NCI-H460 (cell line): Measurements from ENCODE around the gene LRRC37A3. TPM values are rescaled to one million over a fixed set of nuclear protein-coding genes. Genes with fewer than 3 reads are reported as not detected.
"Not testable (repeated sequence)": the region's sequence is repeated elsewhere in the genome, so short reads cannot be mapped to it uniquely, and the experiment has no call there.

ENCODE experiments used
- DNase-seq: peaks from one replicate; pipeline ENCODE4 v3.0.0-alpha.2; 2016; ENCODE audit warnings: low read depth; ENCODE audit errors: extremely low read depth
- polyA plus RNA-seq: library from polyadenylated mRNA; depleted of rRNA; stranded (reverse); fragments of >200 nt; gene quantifications from 2 replicates; pipeline ENCODE4 v1.2.3, GENCODE V29; 2014; cell fraction: nucleus; rRNA removed
- total RNA-seq: library from RNA; depleted of rRNA; stranded (reverse); fragments of >200 nt; shearing (Covaris generic); gene quantifications from 2 replicates; pipeline ENCODE4 v1.2.3, GENCODE V29; 2014; rRNA removed

LRRC37A3 gene
- 4.1 and 5.3 TPM in 2 replicates for total RNA-seq
- polyA plus RNA-seq, result 0.31 and 2.0 TPM in 2 replicates

DNA sequence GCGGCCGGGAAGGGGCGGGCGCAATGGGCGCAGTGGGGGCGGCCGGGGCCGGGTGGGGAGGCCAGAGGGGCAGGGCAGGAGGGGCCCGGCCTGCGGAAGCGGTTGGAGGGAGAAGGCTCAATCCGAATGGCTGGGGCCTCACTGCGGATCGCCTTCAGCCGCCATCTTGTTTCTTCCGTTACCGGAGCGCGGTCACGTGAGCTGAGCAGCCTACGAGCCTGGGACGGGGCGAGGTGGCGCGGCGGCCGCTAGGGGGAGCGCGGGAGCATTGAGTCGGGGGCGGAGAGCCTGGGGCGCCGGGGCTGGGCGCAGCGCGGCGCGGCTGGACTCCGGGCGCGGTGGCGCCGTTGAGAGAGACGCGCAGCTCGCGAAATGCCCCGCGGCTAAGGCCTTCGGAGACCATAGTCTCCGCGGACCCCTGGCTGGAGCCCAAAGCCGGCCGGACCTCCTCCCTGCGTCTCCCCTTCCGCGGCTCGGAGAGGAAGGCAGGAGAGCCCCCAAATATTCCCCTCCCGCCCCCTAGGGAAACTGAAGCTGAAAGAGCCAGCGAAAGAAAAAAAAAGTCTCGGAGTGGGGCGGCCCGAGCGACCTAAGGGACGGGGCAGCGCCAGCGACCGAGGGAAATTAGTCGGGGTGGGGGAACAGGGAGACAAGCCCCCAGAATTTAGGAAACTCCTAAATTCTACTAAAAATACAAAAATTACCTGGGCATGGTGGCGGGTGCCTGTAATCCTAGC is at the start of gene LRRC37A3:
LRRC37A3 (minus strand) TSS at position 190 of the 737 bp plus-strand sequence. CDS start 22,221 bp downstream, outside the sequence.
- DNase-seq, result peak; percentile 91

DNA sequence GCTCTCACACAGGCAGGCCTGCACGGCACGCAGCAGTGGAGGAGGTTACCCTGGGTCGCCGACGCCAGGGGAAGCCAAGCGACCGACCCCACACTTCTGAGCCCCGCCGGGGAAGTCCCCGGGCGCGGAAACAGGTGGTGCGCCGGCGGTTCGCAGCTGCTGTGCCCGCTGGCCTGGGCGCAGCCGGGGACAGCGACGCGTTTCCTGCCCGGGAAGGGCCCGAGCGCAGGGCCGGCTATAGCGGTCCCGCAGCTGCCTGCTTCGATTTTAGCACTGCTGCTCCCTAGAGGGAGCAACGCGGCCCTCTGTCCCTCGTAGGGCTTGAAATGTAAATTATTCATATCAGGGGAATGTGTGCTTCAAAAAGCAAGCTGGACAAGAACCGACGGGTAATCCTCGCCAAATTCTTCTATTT is 46.6 kb upstream of the LRRC37A3 start:
- peak; percentile 35 for DNase-seq

DNA sequence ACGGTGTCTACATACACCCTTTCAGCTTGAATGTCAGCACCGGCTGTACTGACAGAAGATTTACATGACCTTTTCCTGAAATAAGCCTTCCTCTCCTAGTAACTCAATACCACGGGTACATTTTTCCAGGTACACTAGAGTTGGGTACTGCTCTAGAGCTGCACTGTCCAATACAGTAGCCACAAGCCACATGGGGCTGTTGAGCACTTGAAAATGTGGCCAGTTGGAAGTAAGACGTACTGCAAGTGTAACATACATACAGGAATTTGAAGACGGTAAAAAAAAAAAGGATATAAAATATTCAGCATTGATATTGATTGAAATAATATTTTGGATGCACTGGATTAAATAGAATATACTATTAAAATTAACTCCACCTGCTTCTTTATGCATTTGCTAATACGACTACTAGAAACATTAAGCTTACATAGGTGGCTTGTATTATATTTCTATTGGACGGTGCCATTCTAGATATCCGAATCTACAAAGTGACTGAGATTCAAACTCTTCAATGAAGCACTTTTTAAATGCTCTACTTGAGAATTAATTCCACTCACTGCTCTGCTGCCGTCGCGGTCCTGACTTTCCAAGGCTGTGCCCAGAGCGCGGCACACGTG is 46.1 kb upstream of the LRRC37A3 start:
- DNase-seq, result not testable (repeated sequence)

DNA sequence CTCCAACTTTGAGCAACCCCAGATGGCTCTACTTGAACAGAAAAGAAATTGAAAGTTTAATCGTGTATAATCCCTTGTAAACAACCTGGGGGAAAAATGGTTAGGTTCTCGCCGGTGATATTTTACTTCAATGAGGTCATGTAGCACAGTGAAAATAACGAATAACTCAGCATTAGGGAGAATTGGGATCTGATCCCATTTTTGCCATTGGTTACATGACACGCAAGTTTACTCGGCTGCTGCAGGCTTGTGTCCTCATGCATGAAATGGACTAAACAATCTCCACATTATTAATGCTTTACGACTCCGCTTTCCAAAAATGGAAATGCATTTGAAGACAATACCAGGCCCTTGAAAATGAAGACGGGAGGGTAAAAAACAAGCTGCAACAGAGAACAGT is 45.5 kb upstream of the LRRC37A3 start:
- no peak for DNase-seq

DNA sequence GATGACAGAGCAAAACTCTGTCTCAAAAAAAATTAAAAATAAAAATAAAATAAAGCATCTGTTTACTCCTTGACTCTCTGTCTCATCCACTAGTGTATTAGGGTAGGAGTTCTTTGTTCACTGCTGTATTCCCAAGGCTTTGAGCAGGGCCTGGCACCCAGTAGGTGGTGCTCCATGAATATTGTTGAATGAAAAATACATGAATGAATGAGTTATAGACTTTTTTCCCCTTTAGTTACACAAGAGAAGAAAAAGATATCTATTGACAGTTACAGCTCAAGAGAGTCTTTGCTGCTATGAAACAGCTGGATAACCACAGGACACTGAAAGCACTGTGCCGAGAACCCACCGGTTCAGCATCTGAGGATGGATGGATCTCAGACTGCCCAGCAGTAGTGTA is 44.5 kb upstream of the LRRC37A3 start:
- not testable (repeated sequence) for DNase-seq

DNA sequence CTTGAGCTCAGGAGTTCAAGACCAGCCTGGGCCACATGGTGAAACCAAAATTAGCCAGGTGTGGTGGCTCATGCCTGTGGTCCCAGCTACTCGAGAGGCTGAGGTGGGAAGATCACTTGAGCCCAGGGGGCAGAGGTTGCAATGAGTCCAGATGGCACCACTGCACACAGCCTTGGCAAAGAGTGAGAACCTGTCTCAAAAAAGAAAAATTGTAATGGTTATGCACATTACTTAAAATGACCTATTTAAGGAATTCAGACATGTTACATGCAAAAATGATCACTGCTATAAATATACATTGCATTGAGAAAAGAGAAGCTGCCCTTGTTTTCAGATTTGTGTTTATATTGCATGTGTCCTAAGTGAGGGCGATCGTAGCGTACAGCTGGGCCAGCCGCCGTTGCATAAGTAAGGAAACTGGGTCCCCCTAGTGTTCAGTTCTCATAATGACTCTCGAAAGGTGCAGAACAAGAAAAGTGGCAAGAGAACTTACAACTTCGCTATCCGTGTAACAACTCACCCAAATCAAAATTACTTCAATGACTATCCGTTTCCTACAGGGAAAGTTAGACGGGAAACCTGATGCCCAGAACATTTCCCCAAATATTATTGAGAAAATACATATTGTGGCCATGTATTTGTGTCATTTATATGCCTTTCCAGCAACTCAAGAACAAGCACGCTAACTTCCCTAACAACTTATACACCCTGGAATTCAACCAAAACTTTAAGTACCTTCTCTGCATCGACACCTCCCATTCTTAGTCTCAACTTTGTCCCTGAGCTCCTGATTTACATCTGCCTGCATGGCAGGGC is 42.5 kb upstream of the LRRC37A3 start:
- peak; percentile 75 for DNase-seq

DNA sequence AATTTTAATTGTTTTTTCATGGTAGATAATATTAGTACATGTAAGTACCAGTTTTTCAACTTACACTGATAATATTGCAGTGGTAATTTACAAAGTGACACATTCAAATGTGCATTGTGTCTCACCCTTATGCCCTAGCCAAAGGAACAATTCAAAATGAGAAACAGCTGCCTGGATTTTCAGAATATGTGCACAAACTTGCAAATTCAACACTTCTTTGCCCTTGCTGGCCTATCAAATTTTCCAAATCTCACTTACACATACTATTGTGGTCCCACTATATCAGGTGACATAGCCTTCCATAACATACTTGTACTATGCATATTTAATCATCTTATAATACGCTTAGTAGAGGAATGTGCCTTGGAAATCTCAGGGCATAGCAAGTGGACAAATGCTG is 32.6 kb upstream of the LRRC37A3 start:
- DNase-seq, result no peak

DNA sequence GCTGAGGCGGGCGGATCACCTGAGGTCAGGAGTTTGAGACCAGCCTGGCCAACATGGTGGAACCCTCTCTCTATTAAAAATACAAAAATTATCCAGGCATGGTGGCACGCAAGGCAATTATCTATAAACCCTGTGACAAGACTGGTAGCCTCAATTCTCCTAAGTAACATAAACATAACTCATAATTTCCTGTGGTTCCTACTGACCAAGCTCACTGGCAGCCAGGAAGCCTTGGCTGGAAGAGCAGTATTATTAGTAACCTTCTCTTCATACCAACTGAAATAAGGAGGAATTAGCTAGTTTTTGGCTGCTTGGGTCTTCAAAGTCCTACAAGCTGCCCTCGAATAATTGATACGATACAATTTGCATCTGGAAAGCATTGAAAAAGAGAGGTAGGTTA is 31.6 kb upstream of the LRRC37A3 start:
- DNase-seq, result no peak

DNA sequence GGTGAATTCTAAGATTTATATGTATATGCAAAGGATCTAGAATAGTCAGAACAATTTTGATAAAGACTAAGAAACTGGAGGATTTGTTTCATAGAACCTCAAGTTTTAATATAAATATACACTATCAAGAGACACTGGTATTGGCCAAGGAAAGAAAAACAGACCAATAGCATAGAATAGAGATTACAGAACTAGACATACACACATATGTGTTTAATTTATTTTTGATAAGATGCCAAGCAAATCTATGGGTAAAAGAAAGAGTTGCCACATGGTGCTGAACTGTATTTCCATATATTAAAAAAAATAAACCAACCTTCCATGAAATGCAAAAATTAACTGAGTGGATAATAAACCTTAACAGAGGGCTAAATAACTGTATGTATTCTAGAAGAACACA is 27.9 kb upstream of the LRRC37A3 start:
- no peak for DNase-seq

DNA sequence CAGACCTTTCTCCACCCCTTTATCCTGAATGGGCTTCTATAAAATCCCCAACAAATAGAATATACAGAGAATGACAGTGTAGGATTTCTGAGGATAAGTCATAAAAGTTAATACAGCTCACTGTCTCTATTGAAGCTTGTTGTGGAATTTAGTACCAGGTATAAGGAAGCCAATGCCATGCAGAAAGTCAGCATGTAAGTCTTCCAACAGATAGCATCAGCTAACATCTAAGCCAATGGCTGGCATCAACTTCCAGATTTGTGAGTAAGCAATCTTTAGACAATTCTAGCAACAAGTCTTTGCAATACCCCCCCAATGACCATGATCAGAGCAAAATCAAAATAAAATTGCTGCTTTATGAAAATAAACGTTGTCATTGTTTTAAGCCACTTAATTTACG is 22.5 kb upstream of the LRRC37A3 start:
- no peak for DNase-seq

DNA sequence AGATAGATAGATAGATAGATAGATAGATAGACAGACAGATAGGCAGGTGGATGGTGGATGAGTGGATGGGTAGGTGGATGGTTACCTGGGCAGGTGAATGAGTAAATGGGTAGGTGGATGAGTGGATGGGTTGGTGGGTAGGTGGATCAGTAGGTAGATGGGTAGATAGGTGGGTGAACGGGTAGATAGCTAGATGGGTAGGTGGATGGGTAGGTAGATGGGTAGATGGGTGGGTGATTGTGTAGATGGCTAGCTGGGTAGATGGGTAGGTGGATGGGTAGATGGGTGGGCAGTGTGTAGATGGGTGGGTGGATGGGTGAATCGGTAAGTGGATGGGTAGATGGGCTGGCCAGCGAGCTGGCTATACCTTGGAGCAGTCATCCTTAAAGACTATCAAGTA is 21.8 kb upstream of the LRRC37A3 start:
- DNase-seq, result no peak

DNA sequence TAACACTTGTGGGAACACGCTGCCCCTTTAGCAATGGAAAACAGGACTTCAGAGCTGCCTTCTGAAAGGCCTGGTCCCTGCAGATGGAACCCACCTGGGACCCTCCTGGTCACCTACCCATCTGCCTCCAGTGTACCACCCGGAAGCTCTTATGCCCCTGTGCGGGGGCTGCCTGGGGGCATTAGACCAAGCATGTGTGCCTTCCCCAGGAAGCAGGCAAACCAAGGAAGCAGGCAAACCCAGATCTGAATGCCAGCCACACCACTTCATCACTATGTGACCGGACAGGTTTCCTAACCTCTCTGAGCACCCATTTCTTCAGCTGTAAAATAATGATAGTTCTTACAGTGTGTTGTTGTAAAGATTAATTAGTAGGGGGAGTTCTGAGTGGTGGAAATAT is 20.8 kb upstream of the LRRC37A3 start:
- no peak for DNase-seq

DNA sequence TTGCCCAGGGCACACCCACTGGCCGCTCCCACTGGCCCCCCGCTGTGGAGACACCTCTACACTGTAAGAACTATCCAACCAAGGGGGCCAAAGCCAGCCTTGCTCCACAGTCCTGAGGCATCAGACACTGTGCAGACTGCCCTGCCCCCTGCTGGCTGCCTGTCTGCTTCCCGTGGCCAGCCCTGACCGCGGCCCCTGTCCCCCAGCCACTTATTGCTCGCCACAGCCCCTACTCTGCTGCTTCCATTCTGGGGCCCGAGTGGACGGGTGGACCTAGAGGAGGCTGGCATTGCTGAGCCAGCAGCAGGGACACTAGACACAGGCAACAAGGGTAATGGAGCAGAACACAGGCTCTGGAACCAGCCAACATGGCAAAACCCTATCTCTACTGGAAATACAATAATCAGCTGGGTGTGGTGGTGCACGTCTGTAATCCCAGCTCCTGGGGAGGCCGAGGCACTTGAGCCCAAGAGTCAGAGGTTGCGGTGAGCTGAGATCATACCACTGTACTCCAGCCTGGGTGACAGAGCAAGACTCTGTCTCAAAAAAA is 19.7 kb upstream of the LRRC37A3 start:
- DNase-seq, result no peak

DNA sequence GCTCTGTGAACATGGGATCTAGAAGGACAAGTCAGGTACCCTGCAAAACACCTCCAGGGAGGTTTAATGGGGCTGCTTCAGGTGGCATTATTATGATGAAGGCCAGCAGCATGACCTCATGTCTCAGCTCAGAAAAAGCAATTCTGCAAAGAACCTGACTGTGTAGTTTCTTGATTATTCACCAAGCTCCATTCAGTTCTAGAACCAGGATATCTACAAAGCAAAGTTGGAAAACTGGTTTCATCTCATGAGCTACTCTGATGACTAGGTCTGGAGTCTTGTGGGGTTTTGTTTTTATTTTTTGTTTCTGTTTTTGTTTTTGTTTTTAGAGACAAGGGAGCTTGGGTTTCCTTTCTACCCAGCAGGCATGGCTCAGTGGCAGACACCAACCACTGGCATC is 19.0 kb upstream of the LRRC37A3 start:
- no peak for DNase-seq

DNA sequence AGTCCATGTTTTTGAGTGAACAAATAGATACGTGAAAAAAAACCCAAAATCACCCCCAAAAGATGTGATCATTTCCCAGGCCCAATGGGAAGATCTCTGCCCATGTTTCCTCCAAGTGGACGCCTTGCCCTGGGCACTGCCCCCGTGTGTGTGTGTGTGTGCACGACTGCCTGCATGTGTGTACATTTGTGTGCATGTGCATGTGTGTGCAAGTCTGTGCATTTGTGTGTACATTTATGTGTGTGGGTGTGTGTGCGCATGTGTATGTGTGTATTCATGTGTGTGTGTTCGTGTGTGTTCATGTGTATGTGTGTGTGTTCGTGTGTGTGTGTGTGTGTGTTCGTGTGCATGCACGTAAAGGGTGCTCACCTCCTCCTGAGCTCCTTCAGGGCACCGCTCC is 16.8 kb upstream of the LRRC37A3 start:
- DNase-seq, result no peak

DNA sequence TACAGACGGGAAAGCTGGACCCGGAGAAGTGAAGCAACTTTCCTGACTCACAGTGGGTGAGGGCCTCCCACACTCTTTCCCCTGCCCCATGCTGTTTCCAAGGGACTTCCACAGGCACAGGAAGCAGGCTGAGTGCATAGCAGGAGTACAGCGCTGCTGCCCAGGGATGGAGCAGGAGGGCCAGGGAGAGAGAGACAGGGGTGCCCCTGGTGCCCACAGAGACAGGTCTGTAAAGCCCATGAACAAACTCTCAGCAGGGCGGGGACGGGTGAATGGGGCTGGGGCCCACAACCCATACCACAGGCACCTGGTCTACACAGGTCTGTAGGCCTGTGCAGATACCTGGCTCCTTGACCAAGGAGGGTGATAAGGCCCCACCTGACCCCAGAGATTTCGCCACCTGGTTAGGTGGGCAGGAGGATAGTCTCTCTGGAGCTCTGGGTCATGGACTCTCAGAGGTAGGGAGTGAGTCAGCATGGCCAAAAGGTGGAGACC is 15.1 kb upstream of the LRRC37A3 start:
- not testable (repeated sequence) for DNase-seq

DNA sequence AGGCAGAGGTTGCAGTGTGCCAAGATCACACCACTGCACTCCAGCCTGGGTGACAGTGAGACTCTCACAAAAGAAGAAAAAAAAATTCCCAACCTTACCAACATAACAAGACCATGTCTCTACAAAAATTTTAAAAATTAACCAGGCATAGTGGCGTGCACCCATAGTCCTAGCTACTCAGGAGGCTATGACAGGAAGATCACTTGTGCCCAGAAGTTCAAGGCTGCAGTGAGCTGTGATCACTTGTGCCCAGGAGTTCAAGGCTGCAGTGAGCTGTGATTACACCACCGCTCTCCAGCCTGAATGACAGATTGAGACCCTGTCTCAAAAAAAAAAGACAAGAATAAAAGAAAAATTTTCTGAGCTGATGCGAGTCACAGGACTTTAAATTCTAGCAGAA is 13.6 kb upstream of the LRRC37A3 start:
- not testable (repeated sequence) for DNase-seq

DNA sequence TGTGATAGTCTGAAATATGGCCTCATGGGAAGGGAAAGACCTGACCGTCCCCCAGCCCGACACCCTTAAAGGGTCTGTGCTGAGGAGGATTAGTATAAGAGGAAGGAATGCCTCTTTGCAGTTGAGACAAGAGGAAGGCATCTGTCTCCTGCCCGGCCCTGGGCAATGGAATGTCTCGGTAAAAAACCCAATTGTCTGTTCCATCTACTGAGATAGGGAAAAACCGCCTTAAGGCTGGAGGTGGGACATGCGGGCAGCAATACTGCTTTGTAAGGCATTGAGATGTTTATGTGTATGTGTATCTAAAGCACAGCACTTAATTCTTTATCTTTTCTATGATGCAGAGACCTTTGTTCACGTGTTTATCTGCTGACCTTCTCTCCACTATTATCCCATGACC is 11.1 kb upstream of the LRRC37A3 start:
- not testable (repeated sequence) for DNase-seq

DNA sequence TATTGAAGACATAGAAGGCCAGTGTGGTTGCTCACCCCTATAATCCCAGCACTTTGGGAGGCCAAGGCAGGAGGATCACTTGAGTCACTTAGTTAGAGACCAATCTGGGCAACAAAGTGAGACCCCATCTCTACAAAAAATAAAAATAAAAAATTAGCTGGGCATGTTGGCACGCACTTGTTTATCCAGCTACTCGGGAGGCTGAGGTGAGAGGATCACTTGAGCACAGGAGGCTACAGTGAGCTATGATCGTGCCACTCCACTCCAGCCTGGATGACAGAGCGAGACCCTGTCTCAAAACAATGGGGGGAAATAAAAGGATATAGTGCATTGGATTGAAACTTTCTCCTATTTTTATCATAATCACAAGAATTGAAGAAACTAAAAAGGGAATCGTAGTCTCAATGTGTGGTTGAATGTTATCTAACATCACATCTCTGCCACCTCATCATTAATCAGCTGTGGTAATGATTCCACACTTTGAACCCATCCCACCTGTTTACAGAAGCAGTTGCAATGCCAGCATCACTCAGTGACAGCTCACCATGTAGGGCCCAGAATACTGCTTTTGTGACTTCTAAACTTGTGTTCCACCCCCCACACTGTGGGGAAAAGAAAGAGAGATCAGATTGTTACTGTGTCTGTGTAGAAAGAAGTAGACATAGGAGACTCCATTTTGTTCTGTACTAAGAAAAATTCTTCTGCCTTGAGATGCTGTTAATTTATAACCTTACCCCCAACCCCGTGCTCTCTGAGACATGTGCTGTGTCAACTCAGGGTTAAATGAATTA is 10.3 kb upstream of the LRRC37A3 start:
- not testable (repeated sequence) for DNase-seq

DNA sequence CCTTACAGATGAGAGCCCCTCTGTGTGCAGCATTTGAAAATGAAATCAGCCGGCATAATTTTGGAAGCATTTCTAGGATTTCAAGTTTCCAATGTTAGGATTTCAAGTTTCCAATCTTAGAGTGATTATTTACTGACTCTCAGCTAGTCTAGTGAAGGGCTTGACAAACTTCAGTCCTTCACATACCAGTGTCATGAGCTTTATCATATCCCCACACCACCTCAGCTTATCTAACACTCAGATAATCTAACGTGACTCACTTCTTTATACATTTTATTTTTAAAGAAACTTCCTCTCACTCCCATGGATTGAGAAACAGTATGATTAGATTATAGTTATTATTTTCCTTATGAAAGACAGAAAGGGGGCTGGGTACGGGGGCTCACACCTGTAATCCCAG is 9.4 kb upstream of the LRRC37A3 start:
- DNase-seq, result not testable (repeated sequence)
